GOT3 (cell line): Measurements from ENCODE around the gene EIF3A.

Source experiments
- DNase-seq: peaks from one replicate; lab custom pipeline; 2025; ENCODE audit warnings: mixed read lengths; lab: John Stamatoyannopoulos, UW

The EIF3A gene

GRCh38 chr10:119006451-119007210, 74.0 kb downstream of the EIF3A start:
- DNase-seq: peak; percentile 64

- no peak for DNase-seq
Observed at GRCh38 chr10:119005362-119006043, 75.1 kb downstream of the EIF3A start.

- no peak for DNase-seq
Observed at GRCh38 chr10:119003572-119004289, 76.9 kb downstream of the EIF3A start.

- DNase-seq: no peak
Observed at GRCh38 chr10:119001717-119002500, 78.7 kb downstream of the EIF3A start.

- no peak for DNase-seq
Observed at GRCh38 chr10:118998183-118998582, 82.4 kb downstream of the EIF3A start.

GRCh38 chr10:118997379-118997778, 83.2 kb downstream of the EIF3A start:
- no peak for DNase-seq

- no peak for DNase-seq
Observed at GRCh38 chr10:118995739-118996138, 84.9 kb downstream of the EIF3A start.

- DNase-seq: no peak
Observed at GRCh38 chr10:118994321-118994720, 86.3 kb downstream of the EIF3A start.

GRCh38 chr10:118993214-118993613, 87.4 kb downstream of the EIF3A start:
- no peak for DNase-seq

- no peak for DNase-seq
Observed at GRCh38 chr10:118992496-118992895, 88.1 kb downstream of the EIF3A start.

- DNase-seq: no peak
Observed at GRCh38 chr10:118990326-118990725, 90.3 kb downstream of the EIF3A start.

- DNase-seq: no peak
Observed at GRCh38 chr10:118986815-118987790, 93.5 kb downstream of the EIF3A start.

GRCh38 chr10:118985576-118985975, 95.0 kb downstream of the EIF3A start:
- no peak for DNase-seq
